ENCODE results near the gene PPP3R1. TPM values are rescaled to one million over a fixed set of nuclear protein-coding genes. Genes with fewer than 3 reads are reported as not detected.

The PPP3R1 gene
- total RNA-seq, 1 experiment from 2014 or later: 74.2 TPM

- H3T11ph ChIP-seq (ENCODE audit: low read length): no peak overlapping the region
- H3K4me1 ChIP-seq (ENCODE audit: insufficient read depth, low read length): peaks cover 2% of the 10 kb centered on the region; the same call in 1 of the 2 replicates
- Mint-ChIP-seq H3K27ac (no peak overlapping the region), H3K4me3 (no peak overlapping the region), H3K4me1 (peaks cover 3 to 12% of the 10 kb centered on the region in 2 experiments; a peak in 1 of 4 replicates), H3K9me3 (no peaks in the 10 kb centered on the region), H3K27me3 (ENCODE audit: low read depth) (no peaks in the 10 kb centered on the region), H3K36me3 (ENCODE audit: insufficient read depth in 1 of 3, low read depth in 3 of 3) (no peaks in the 10 kb centered on the region)
- no peaks in the 10 kb centered on the region for H3K27me3 ChIP-seq (ENCODE audit: insufficient read depth, low read length)
- H2BK20ac ChIP-seq (ENCODE audit: low read depth, low read length, poor library complexity, severe bottlenecking): no peak overlapping the region
- peak overlapping the region; percentile 67 for H2BK120ac ChIP-seq (ENCODE audit: low read depth, low read length, poor library complexity, severe bottlenecking)
- no peak overlapping the region for H3K56ac ChIP-seq (ENCODE audit: insufficient read length, low read depth, low read length)
- H3K79me2 ChIP-seq (ENCODE audit: insufficient read depth, low read length): no peaks in the 10 kb centered on the region
- no peak overlapping the region for H2AK5ac ChIP-seq (ENCODE audit: insufficient read length, low read length)
- no peak overlapping the region for H3K27ac ChIP-seq (ENCODE audit: insufficient read length, low read depth, low read length)
- no peaks in the 10 kb centered on the region for H3K9me3 ChIP-seq (ENCODE audit: control insufficient read depth, low read depth, low read length)
- DNase-seq: no peak
- no peaks in the 10 kb centered on the region for H3K23me2 ChIP-seq (ENCODE audit: insufficient read length, low read depth, low read length, poor library complexity, severe bottlenecking)
- no peak for TF ChIP-seq CTCF (conservative IDR thresholded peaks at IDR 0.05)
- H2AFZ ChIP-seq (ENCODE audit: low read length): no peak overlapping the region
- H4K91ac ChIP-seq (ENCODE audit: insufficient read length, low read depth, low read length): no peak overlapping the region
- no peak overlapping the region for H4K5ac ChIP-seq (ENCODE audit: insufficient read length, low read depth, low read length)
- no peak overlapping the region for H2BK5ac ChIP-seq (ENCODE audit: insufficient read length, low read length)
- no CpG with 5 or more reads among the region's 3 CpGs for WGBS (ENCODE audit: extremely low coverage, insufficient read length, low lambda C conversion rate)
- no peak overlapping the region for H3K9ac ChIP-seq (ENCODE audit: extremely low read depth, insufficient read length, low read length)
- no peak overlapping the region for H3K14ac ChIP-seq (ENCODE audit: insufficient read depth, low read length)
- H3K79me1 ChIP-seq (ENCODE audit: insufficient read depth, low read depth, low read length, poor library complexity, severe bottlenecking): no peaks in the 10 kb centered on the region
- H3K4ac ChIP-seq (ENCODE audit: low read depth, low read length): no peak overlapping the region
- H4K8ac ChIP-seq (replicated peaks; ENCODE audit: insufficient read length, low read depth, low read length): no peak overlapping the region
- H4K20me1 ChIP-seq (ENCODE audit: control insufficient read depth, insufficient read depth, insufficient read length): no peaks in the 10 kb centered on the region
- H3K23ac ChIP-seq (ENCODE audit: insufficient read length, low read depth, low read length): no peak overlapping the region
- no peak overlapping the region for H2BK12ac ChIP-seq (ENCODE audit: insufficient read length, low read depth, low read length)
- H2BK15ac ChIP-seq (ENCODE audit: low read depth, low read length): no peak overlapping the region
- H3K4me2 ChIP-seq (ENCODE audit: insufficient read depth, insufficient read length, low read length): no peak overlapping the region
- H3K18ac ChIP-seq (ENCODE audit: insufficient read length, low read depth, low read length): no peak overlapping the region
Measured at GRCh38 chr2:68274022-68274421, 21.7 kb upstream of the PPP3R1 start.

All from H9 (cell line).